M059J (cell line): ENCODE data around the gene ADAMTS6. TPM values are rescaled to one million over a fixed set of nuclear protein-coding genes. Genes with fewer than 3 reads are reported as not detected.

Experiments
- DNase-seq: peaks from one replicate; pipeline ENCODE4 v3.0.0-alpha.2; 2012; ENCODE audit warnings: low read depth
- total RNA-seq: library from RNA; depleted of rRNA; stranded (reverse); fragments of >200 nt; shearing (Covaris generic); gene quantifications from 2 replicates; pipeline ENCODE4 v1.2.3, GENCODE V29; 2014; rRNA removed

The ADAMTS6 gene
- total RNA-seq, 1 experiment from 2014 or later: 16.5 TPM

GRCh38 chr5:65104831-65105230, 376.9 kb downstream of the ADAMTS6 start:
- no peak for DNase-seq

DNA sequence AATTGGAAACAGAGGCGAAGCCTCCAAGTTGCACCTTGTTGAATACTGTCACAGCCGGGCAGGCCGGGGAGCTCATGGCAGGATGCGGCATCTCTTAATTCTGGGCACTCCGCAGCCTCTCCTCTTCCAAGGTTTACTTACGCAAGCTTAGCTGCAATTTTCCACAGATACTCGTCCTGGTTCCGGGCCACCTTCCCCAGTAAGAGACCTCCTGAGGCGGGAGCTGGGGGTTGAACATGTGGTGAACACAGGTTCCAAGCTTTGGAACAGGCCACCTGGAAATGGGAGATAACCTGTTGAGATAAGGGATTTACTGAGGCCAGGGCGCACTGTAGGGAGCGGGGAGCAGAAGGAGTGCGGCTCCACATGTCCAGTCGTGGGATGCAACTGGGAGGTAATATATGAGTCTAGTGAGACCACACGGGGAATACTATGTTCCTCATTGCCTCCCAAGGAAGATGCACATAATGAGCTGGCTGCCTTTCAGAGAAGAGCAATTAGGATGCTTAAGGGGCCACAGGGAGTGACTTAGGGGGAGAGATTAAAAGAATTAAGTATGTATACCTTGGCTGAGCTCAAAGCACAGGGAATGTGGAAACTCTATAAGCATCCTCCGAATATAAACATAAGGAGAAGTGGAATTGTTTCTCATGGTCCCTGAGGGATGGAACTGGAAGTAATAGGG, 377.8 kb downstream of the ADAMTS6 start:
- no peak for DNase-seq

GRCh38 chr5:65102976-65103711, 378.6 kb downstream of the ADAMTS6 start:
- peak; percentile 89 for DNase-seq

DNA sequence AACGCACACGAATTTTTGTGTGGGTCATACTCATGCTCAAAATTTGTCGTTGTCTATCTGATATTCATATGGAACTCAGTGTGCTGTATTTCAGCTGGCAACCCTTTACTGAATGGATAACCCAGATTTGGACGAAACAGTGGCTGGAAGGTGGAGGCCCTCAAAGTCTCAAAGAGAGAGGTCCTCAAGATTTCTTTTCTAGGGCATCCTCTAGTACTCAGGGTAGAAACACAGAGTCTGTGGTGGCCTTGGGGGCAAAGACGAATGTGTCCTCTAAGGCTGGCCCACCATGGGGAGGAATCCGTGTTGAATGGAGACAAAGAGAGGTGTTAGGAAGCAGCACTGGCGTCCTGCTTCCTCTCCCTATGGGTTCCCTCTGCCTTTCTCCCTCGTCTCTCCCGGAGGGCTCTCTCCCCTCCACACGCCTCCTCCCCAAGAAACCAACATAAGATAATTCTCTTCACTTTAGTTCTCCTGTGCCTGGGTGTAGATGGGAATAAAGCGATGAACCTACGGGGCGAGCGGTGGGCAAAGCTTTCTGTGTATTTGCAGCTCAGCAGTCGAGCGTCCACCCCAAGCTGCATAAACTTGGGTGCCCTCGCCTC, 379.2 kb downstream of the ADAMTS6 start:
- DNase-seq: no peak

DNA sequence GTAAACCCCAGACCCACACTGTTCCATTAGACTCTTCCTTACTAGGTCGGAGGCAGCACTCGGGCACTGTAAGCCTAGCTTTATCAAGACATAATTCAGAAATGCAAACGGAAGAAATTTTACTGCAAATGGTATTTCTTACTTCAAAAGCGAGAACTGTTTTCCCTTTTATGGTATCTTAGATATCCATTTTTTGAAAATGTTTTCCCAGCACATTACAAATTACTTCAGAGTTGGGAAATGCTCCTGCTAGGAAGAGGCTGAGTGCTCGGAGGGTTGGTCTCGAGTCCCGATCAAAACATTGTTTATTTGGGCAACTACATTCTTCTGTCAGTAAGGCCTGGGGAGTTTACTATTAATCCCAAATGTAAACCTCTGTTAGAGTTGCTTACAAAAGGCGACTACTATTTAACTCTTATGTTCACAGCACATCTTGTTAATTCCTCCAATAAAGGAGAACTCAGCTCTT, 380.1 kb downstream of the ADAMTS6 start:
- no peak for DNase-seq

DNA sequence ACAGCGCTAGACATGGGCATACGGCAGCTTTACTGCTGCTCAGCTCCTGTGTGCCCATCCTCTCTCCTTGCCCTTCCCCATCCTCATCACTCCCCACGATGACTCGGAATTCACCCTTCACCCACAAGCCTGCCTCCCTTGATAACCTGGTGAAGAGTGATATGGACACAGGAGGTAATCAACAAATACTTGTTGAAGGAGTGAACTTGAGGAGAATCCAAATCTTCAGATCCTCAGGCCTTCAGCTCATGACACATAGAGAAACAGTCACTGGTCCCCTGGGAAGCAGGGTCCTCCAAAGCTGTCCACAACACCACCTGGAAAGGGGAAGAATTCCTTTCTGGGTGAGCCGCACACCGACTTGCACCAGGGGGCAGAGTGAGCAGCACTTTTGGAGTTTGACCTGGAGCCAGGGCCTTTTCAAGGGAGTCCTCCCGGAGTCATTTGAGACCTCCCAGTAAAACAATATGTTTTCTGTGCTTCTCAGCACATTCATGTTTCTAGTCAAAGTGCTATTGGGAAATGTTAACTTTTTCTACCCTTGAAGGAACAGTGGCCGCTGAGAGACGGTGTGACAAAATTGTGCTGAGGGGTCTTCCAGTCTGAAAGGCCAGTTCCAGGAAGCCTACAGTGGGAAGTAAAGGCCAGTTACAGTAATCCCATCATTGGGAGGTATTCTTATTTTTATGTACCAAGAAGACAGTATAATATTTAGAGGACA, 380.6 kb downstream of the ADAMTS6 start:
- peak; percentile 82 for DNase-seq

Other genes starting within 250 kb of the ADAMTS6 start
- gene CENPK, start 81.2 kb upstream of the ADAMTS6 start, total RNA-seq: 18.5 and 31.3 TPM in 2 replicates
- 21.5 and 29.0 TPM in 2 replicates for gene PPWD1, start 81.4 kb upstream of the ADAMTS6 start, total RNA-seq
- gene TRIM23, start 142.4 kb upstream of the ADAMTS6 start, total RNA-seq: 6.3 and 13.0 TPM in 2 replicates
- 5.6 and 7.9 TPM in 2 replicates for gene SHLD3, start 143.1 kb upstream of the ADAMTS6 start, total RNA-seq
- 27.8 and 39.3 TPM in 2 replicates for gene TRAPPC13, start 143.1 kb upstream of the ADAMTS6 start, total RNA-seq
- gene SGTB, start 240.2 kb upstream of the ADAMTS6 start, total RNA-seq: 3.3 and 5.1 TPM in 2 replicates
- 12.3 and 27.9 TPM in 2 replicates for gene NLN, start 240.3 kb upstream of the ADAMTS6 start, total RNA-seq